GM12872 (cell line): ENCODE results near the gene UBE2I.

Experiments
- CTCF ChIP-seq: IDR thresholded peaks from 3 replicates; pipeline ENCODE4 v1.5.1; 2011; ENCODE audit warnings: low read depth, mild to moderate bottlenecking, low read length, moderate library complexity; ENCODE audit not compliant: insufficient read depth

UBE2I gene

GRCh38 chr16:1293921-1294656, 15.3 kb upstream of the UBE2I start:
- TF ChIP-seq CTCF, result no peak

GRCh38 chr16:1295465-1295864, 14.0 kb upstream of the UBE2I start:
- no peak for TF ChIP-seq CTCF

- no peak for TF ChIP-seq CTCF
These were observed 12.3 kb upstream of the UBE2I start for GRCh38 chr16:1297018-1297696.

GRCh38 chr16:1298406-1298805, 11.0 kb upstream of the UBE2I start:
- TF ChIP-seq CTCF, result no peak

- no peak for TF ChIP-seq CTCF
These were observed 10.2 kb upstream of the UBE2I start for GRCh38 chr16:1299012-1299867.

GRCh38 chr16:1299868-1300203, 9.6 kb upstream of the UBE2I start:
- TF ChIP-seq CTCF, result no peak
